Liver (tissue), 3 donors: Measurements from ENCODE around the gene GNG13.

Experiments used
- CTCF ChIP-seq: fragments of 150-350 bp; IDR thresholded peaks from 2 replicates; pipeline ENCODE4 v1.5.1; 2017; ENCODE audit warnings: improper control_type of control experiment, low read depth, low read length; ENCODE audit not compliant: missing input control
- EGR1 ChIP-seq, 2 donors: IDR thresholded peaks; 2 replicates each; pipeline ENCODE4 v1.6.1; 2016 to 2018; ENCODE audit warnings: antibody characterized with exemption in 2 of 2, low read depth in 2 of 2
- GABPA ChIP-seq, 2 donors: IDR thresholded peaks in 1 of 2; conservative IDR thresholded peaks in 1 of 2; 2 replicates each; pipeline ENCODE4 v1.6.1; 2016; ENCODE audit warnings: antibody characterized with exemption in 2 of 2, mild to moderate bottlenecking in 1 of 2, moderate library complexity in 1 of 2
- REST ChIP-seq: IDR thresholded peaks from 2 replicates; pipeline ENCODE4 v1.6.1; 2016; ENCODE audit warnings: antibody characterized with exemption, mild to moderate bottlenecking
- SP1 ChIP-seq: IDR thresholded peaks from 2 replicates; pipeline ENCODE4 v1.6.1; 2018; ENCODE audit warnings: antibody characterized with exemption, mild to moderate bottlenecking
- TAF1 ChIP-seq: conservative IDR thresholded peaks from 2 replicates; pipeline ENCODE4 v1.6.1; 2016; ENCODE audit warnings: antibody characterized with exemption, mild to moderate bottlenecking
- TF ChIP-seq, protein P1 (sequence below): IDR thresholded peaks from 2 replicates; pipeline ENCODE4 v1.6.1; 2016; ENCODE audit warnings: antibody characterized with exemption
- donor health status: healthy.
- donor health status: healthy.

DNA sequence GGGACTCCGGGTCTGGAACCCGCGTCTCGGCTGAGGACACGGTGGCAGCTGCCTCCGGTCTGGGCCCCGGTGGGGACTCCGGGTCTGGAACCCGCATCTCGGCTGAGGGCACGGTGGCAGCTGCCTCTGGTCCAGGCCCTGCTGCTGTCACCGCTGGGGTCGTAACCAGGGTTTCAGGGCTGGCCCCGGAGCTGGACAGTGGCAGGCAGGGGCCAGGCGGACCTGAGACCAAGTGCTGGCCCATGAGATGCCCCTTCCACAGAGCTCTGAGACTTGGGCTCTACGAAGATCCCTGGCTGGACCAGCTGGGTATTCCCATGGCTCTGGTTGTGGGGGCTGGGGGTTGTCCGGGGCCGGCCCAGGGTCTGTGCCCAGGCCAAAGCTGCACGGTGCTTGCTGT, 16.1 kb downstream of the GNG13 start:
- TF ChIP-seq CTCF, result no peak
- TF ChIP-seq, protein P1, sequence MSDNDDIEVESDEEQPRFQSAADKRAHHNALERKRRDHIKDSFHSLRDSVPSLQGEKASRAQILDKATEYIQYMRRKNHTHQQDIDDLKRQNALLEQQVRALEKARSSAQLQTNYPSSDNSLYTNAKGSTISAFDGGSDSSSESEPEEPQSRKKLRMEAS, result no peak
- no peak for TF ChIP-seq REST
- TF ChIP-seq SP1, result no peak
- TF ChIP-seq GABPA (IDR thresholded peaks at IDR 0.05 in 1 of 2, conservative IDR thresholded peaks at IDR 0.05 in 1 of 2), result no peak
- TF ChIP-seq EGR1 (IDR thresholded peaks at IDR 0.05; ENCODE audit: low read depth in 2 of 2), result no peak
- TF ChIP-seq TAF1, result no peak
